MCF 10A (cell line): ENCODE data around the gene COX19. TPM values are rescaled to one million over a fixed set of nuclear protein-coding genes. Genes with fewer than 3 reads are reported as not detected.

Experiments used
- BruUV-seq: library from RNA; stranded (reverse); fragments of 400-500 nt; replicated peaks from 2 replicates; lab custom pipeline; 2021; lab: Mats Ljungman, UMichigan
- CTCF ChIA-PET: fragments of 300-600 bp; sonication (Branson Sonifier 250); formaldehyde crosslinking; extraction: SDS; loops from one replicate; lab custom pipeline; 2021; ENCODE audit warnings: antibody characterized with exemption, inconsistent platforms; lab: Yijun Ruan, JAX
- POLR2A ChIA-PET: fragments of 300-600, 350-650 bp; sonication (Branson Sonifier 250); formaldehyde crosslinking; extraction: SDS; loops from one replicate; lab custom pipeline; 2020; ENCODE audit warnings: antibody characterized with exemption, inconsistent platforms; lab: Yijun Ruan, JAX
- DNase-seq: peaks from one replicate; pipeline ENCODE4 v3.0.0-alpha.2; 2018; ENCODE audit not compliant: unreplicated experiment
- H3K27ac Mint-ChIP-seq: one replicate; pipeline ENCODE4 v1.8.0; 2022; ENCODE audit warnings: mild to moderate bottlenecking, low read depth, mixed read lengths; ENCODE audit not compliant: unreplicated experiment
- H3K27me3 Mint-ChIP-seq: one replicate; pipeline ENCODE4 v1.8.0; 2022; ENCODE audit warnings: mixed read lengths; ENCODE audit not compliant: insufficient read depth, unreplicated experiment
- H3K36me3 Mint-ChIP-seq: one replicate; pipeline ENCODE4 v1.8.0; 2022; ENCODE audit warnings: mild to moderate bottlenecking, moderate library complexity, mixed read lengths; ENCODE audit not compliant: insufficient read depth, unreplicated experiment
- H3K4me1 Mint-ChIP-seq: one replicate; pipeline ENCODE4 v1.8.0; 2022; ENCODE audit warnings: mixed read lengths; ENCODE audit not compliant: insufficient read depth, unreplicated experiment
- H3K4me3 Mint-ChIP-seq: one replicate; pipeline ENCODE4 v1.8.0; 2022; ENCODE audit warnings: mild to moderate bottlenecking, moderate library complexity, mixed read lengths; ENCODE audit not compliant: unreplicated experiment
- H3K9me3 Mint-ChIP-seq: one replicate; pipeline ENCODE4 v1.8.0; 2022; ENCODE audit warnings: mixed read lengths; ENCODE audit not compliant: unreplicated experiment
- CTCF ChIP-seq: fragments of 200-600 bp; IDR thresholded peaks from one replicate; pipeline ENCODE4 v1.8.0; 2022; ENCODE audit warnings: antibody characterized with exemption, mild to moderate bottlenecking; ENCODE audit not compliant: unreplicated experiment
- intact Hi-C: fragments of 100-400 bp; cut with micrococcal nuclease; formaldehyde crosslinking; loops from 2 replicates; pipeline ENCODE4 v1.14.1; 2022
- total RNA-seq: library from RNA; stranded (reverse); gene quantifications from 2 replicates; pipeline ENCODE4 v1.2.3, GENCODE V29; 2022

Gene COX19
- total RNA-seq, 1 experiment from 2014 or later = 16.5 TPM

GRCh38 chr7:992709-993607 is 17.6 kb upstream of the COX19 start:
- no peak overlapping the region for H3K4me3 Mint-ChIP-seq
- intact Hi-C loops = loop anchor here (1.0 kb wide), 1 partner anchor 183 kb away; no protein-coding TSS in a partner anchor
- no peak overlapping the region for H3K27ac Mint-ChIP-seq
- TF ChIP-seq CTCF = peak; percentile 99
- ChIA-PET POLR2A (interaction anchor here (0.6 to 2.5 kb wide), 10 partner anchors 18 to 660 kb away, joined by 3 to 15 read pairs (median 4); partner anchors contain the start of genes COX19 and GPR146), CTCF (interaction anchor here (0.6 to 5.9 kb wide), 59 partner anchors 8 to 1369 kb away, joined by 3 to 98 read pairs (median 5); partner anchors contain the start of genes COX19 and CYP2W1)
- no peaks in the 10 kb centered on the region for H3K27me3 Mint-ChIP-seq
- peaks cover 6% of the 10 kb centered on the region for H3K4me1 Mint-ChIP-seq
- H3K9me3 Mint-ChIP-seq = no peaks in the 10 kb centered on the region
- H3K36me3 Mint-ChIP-seq = peaks cover 25% of the 10 kb centered on the region
- DNase-seq = peak; percentile 93
- BruUV-seq = no TSS peak

GRCh38 chr7:991729-992656 is 16.6 kb upstream of the COX19 start:
- H3K27ac Mint-ChIP-seq = no peak overlapping the region
- BruUV-seq = no TSS peak
- intact Hi-C loops = no loop called here
- DNase-seq = no peak
- H3K27me3 Mint-ChIP-seq = no peaks in the 10 kb centered on the region
- ChIA-PET CTCF (interaction anchor here (0.6 to 5.9 kb wide), 36 partner anchors 8 to 194 kb away, joined by 3 to 98 read pairs (median 6); partner anchors contain the start of genes COX19 and CYP2W1), POLR2A (interaction anchor here (1.1 to 2.5 kb wide), 3 partner anchors 53 to 95 kb away, joined by 3 to 15 read pairs (median 14); partner anchors contain the start of gene GPR146)
- peaks cover 6% of the 10 kb centered on the region for H3K4me1 Mint-ChIP-seq
- peaks cover 20% of the 10 kb centered on the region for H3K36me3 Mint-ChIP-seq
- no peak for TF ChIP-seq CTCF
- no peak overlapping the region for H3K4me3 Mint-ChIP-seq
- H3K9me3 Mint-ChIP-seq = no peaks in the 10 kb centered on the region

GRCh38 chr7:990933-991728 is 15.8 kb upstream of the COX19 start:
- Mint-ChIP-seq H3K27ac (no peak overlapping the region), H3K36me3 (peaks cover 16% of the 10 kb centered on the region), H3K27me3 (no peaks in the 10 kb centered on the region), H3K4me3 (no peak overlapping the region), H3K4me1 (peaks cover 6% of the 10 kb centered on the region), H3K9me3 (no peaks in the 10 kb centered on the region)
- intact Hi-C loops = no loop called here
- no peak for TF ChIP-seq CTCF
- POLR2A ChIA-PET = no interaction called here
- CTCF ChIA-PET = interaction anchor here (0.6 to 5.0 kb wide), 7 partner anchors 13 to 192 kb away, joined by 3 to 98 read pairs (median 22); partner anchors contain the start of gene COX19
- DNase-seq = no peak
- no TSS peak for BruUV-seq
